ENCODE measurements around the gene CCDC78.
"Not testable (repeated sequence)": the region's sequence is repeated elsewhere in the genome, so short reads cannot be mapped to it uniquely, and the experiment has no call there.

CCDC78 gene

DNA sequence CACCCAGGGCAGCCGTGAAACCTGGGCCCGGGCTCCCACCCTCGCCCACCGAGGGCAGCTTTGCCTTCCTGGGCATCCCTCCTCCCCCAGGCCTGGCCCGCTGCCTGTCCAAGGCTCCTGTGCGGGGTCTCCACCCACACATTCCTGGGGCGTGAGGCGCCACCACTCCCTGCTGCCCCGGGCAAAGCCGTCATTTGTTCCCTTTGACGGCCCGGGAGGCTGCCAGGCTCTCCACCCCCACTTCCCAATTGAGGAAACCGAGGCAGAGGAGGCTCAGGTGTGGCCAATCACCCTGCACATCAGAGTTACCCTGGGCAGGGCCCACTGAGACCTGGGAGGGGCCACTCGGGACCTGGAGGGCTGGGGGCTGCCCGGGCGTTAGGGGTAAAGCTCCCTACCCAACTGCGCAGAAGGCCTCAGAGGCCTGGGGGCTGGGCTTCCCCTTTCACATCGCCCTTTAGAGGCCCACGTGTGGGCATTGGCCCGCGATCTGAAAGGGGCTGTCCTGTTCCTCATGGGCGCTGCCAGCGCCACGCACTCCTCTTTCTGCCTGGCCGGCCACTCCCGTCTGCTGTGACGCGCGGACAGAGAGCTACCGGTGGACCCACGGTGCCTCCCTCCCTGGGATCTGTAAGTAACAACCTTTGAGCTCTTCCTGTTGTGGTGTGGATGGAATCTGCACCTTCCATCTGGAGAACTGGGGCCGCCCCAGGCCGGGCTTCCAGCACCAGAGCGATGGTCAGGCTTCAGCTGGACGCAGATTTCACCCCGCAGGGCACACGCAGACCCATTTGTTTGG is 34.5 kb upstream of the CCDC78 start, which contains the start of gene MSLN:
MSLN (plus strand) TSS at position 190 of the 799 bp plus-strand sequence. CDS start 1,947 bp downstream, outside the sequence.
- no peak for DNase-seq

GRCh38 chr16:760065-760464 is 33.8 kb upstream of the CCDC78 start:
- no peak for DNase-seq

GRCh38 chr16:759110-759910 is 33.1 kb upstream of the CCDC78 start:
- DNase-seq, result no peak

- DNase-seq, result no peak
Observed at GRCh38 chr16:756428-756827, 30.2 kb upstream of the CCDC78 start.

GRCh38 chr16:754656-755055 is 28.4 kb upstream of the CCDC78 start:
- no peak for DNase-seq

GRCh38 chr16:754121-754607 is 27.9 kb upstream of the CCDC78 start:
- DNase-seq, result not testable (repeated sequence)

- no peak for DNase-seq
Observed at GRCh38 chr16:752007-752312, 25.7 kb upstream of the CCDC78 start.

GRCh38 chr16:751152-752006 is 25.1 kb upstream of the CCDC78 start:
- no peak for DNase-seq

DNA sequence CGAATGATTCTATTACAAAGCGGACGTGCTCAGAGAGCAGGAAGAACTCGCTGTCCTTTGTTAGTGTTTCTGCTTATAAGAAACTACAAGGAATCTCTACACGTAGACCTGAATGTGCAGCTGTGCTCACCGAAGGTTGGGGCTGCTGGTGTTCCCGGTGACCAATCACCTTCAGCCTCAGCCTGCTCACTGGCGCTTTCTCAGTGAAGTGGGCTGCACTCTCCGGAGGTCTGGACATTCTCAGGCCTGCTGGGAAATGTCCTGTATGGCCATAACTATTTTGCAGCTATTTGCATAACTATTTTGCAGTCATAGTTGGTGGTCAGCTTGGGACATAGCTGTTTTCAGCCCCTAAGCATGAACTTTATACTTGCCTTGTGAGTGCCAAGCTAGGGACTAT is 24.2 kb upstream of the CCDC78 start:
- no peak for DNase-seq

DNA sequence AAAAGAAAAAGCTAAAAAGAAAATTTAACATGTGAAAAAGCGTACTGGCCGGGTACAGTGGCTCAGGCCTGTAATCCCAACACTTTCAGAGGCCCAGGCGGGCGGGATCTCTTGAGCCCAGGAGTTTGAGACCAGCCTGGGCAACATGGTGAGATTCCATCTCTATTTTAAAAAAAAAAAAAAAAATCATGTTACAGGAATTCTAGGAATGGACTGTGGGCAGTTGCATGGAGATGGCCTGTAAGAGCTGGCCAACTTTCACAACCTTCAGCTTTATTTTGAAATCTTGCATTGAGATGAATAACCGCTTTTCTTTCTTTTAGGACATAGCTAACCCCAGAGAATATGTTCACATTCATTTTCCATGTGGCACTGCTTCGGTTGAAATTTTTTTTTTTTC is 22.8 kb upstream of the CCDC78 start:
- no peak for DNase-seq

- DNase-seq, result no peak
Observed at GRCh38 chr16:747978-748746, 21.9 kb upstream of the CCDC78 start.

DNA sequence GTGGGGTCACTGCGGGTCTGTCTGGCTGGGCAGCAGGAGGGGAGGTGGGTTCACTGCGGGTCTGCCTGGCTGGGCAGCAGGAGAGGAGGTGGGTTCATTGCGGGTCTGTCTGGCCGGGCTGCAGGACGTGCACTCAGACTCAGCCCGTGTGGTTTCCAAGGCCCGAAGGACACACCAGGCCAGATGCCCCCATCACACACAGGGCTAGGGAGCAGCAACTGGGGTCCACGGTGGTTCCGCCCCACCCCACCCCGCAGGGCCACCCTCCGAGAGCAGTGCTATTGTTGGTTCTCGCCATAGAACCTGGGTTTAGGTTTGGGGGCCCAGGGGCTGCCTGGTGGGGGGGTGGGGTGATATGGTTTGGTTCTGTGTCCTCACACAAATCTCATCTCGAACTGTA is 20.4 kb upstream of the CCDC78 start:
- no peak for DNase-seq

GRCh38 chr16:745739-746138 is 19.5 kb upstream of the CCDC78 start:
- no peak for DNase-seq

DNA sequence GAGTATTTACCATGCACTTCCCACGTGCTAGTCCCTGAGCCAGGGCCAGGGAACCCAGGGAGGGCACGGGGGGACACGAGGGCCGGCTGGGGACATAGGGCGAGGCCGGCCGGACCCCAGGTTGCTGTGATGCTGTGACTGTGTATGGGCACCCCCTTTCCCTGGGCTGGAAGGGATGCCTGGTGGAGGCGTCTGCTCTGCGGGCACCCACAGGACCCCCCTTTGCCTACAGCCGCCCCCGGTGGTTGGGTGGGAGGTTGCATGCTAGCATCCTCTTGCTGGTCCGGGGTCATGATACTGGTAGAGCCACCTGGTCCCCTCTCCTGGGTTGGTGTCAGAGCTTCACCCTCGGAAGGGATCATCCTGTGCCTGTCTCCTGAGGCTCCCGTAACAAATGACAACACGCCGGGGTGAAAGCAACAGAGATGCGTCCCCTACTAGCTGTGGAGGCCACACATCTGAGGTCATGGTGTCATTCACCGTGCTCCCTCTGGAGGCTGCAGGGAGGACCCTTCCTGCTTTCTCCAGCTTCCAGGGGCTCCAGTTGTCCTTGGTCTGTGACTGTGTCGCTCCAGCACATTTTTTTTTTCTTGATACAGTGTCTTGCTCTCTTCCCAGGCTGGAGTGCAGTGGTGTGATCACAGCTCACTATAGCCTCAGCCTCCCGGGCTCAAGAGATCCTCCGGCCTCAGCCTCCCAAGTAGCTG is 17.7 kb upstream of the CCDC78 start:
- no peak for DNase-seq

DNA sequence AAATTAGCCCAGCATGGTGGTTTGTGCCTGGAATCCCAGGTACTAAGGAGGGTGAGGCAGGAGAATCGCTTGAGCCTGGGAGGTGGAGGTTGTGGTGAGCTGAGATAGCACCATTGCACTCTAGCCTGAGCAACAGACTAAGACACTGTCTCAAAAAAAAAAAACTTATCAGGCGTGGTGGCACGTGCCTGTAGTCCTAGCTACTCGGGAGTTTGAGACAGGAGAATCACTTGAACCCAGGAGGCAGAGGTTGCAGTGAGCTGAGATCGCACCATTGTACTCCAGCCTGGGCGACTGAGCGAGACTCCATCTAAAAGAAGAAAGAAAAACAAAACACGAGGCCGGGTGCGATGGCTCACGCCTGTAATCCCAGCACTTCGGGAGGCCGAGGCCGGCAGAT is 16.7 kb upstream of the CCDC78 start:
- DNase-seq, result not testable (repeated sequence)

GRCh38 chr16:741986-742629 is 15.9 kb upstream of the CCDC78 start:
- no peak for DNase-seq

GRCh38 chr16:740764-741505 is 14.7 kb upstream of the CCDC78 start, which contains the start of gene CIAO3:
TSS of gene CIAO3 (minus strand) at chr16:740997. CDS start at chr16:740985, 12 bp downstream.
- peak; percentile 89 for DNase-seq

DNA sequence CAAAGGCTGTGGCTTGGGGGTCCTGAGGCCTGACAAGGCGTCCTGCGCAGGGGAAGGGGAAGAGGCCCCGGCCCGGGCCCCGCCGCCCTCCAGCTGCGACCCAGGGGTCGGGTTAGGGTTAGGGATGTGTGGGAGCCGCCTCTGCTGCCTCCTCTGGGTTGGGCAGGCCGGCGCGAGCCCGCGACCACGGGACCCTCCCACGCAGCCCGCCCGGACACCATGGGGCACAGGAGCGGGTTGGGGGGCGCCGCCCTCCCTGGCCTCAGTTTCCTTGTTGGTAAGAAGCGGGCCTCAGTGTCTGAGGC is 14.2 kb upstream of the CCDC78 start:
- no peak for DNase-seq

- DNase-seq, result no peak
Observed at GRCh38 chr16:739560-740458, 13.6 kb upstream of the CCDC78 start.
